ENCODE results near the gene RPS10.
"Not testable (repeated sequence)": the region's sequence is repeated elsewhere in the genome, so short reads cannot be mapped to it uniquely, and the experiment has no call there.

RPS10 gene

DNA sequence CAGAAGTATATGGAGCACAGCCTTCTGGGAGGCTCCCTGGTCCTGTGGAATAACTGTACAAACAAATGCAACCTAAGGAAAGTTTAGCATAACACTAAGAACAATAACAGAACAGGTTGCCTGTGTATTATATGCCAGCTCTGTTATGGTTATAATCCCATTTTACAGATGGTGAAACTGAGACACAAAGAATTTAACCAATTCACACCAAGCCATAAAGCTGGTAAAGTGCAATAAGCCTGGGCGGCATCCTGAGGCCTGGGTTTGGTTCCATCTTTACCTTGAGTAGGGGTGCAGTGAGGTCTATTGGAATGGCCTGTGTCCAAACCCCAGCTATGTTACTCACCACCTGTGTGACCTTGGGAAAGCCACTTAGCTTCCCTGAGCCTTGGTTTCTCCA, 25.3 kb upstream of the RPS10 start:
- no peak for DNase-seq (ENCODE audit: low read depth in 1 of 2, low spot score in 1 of 2)

GRCh38 chr6:34447910-34448309, 22.0 kb upstream of the RPS10 start:
- DNase-seq (ENCODE audit: low read depth in 1 of 2, low spot score in 1 of 2) = no peak

DNA sequence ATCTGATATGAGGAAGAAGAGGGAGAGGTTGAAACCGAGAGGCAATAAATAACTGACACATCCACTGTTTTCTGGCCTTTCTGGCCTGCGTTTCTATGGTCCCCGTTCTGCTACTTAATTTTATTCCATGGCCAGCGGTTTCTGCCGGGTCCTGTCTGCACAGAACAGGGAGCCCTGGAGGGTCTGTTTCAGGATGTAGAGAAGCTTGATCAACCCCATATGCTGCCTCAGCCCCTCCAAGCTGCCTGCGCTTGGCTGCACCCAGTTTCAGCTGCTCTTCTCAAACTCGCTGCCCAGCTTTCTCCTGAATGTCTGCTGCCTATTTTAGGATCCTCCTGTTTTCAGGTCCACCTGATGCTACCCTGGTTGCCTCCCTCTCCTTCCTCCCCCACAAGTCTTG, 21.5 kb upstream of the RPS10 start:
- no peak for DNase-seq (ENCODE audit: low read depth in 1 of 2, low spot score in 1 of 2)

DNA sequence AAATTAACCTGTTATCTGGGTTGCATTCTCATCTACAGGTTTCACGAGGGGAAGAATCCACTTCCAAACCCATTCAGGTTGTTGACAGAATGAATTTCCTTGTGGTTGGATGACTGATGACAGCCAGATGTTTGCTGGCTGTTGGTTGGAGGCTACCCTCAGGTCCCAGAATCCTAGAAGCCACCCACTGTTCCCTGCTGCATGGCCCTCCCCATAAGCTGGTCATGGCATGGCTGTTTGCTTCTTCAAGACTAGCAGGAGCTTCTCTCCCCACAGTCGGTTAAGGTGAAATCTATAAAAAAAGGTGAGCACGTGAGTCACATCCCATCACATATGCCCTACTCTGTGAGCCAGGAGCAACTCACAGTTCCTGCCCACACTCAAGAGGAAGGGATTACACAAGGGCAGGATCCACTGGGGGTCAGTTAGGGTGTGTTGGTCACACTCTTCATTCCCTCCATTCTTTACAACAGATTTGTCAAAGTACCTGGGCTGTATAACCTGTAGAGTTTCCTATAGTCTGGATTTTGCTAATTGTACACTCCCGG, 19.5 kb upstream of the RPS10 start:
- no peak for DNase-seq (ENCODE audit: low read depth in 1 of 2, low spot score in 1 of 2)

- no peak for DNase-seq (ENCODE audit: low read depth in 1 of 2, low spot score in 1 of 2)
Measured at GRCh38 chr6:34441526-34441925, 15.7 kb upstream of the RPS10 start.

DNA sequence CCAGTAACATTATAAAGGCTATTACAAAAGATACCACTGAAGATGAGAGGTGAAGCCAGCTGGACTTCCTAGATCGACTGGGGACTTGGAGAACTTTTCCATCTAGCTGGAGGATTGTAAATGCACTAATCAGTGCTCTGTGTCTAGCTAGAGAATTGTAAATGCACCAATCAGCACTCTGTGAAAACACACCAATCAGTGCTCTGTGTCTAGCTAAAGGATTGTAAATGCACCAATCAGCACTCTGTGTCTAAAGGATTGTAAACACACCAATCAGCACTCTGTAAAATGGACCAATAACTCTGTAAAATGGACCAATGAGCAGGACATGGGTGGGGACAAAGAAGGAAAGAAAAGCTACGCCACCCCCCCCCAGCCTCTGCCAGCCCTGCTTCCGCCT, 13.6 kb upstream of the RPS10 start:
- DNase-seq (ENCODE audit: low read depth in 1 of 2, low spot score in 1 of 2) = no peak

GRCh38 chr6:34438705-34439104, 12.8 kb upstream of the RPS10 start:
- no peak for DNase-seq (ENCODE audit: low read depth in 1 of 2, low spot score in 1 of 2)

GRCh38 chr6:34437644-34437970, 11.7 kb upstream of the RPS10 start:
- DNase-seq (ENCODE audit: low read depth in 1 of 2, low spot score in 1 of 2) = no peak

DNA sequence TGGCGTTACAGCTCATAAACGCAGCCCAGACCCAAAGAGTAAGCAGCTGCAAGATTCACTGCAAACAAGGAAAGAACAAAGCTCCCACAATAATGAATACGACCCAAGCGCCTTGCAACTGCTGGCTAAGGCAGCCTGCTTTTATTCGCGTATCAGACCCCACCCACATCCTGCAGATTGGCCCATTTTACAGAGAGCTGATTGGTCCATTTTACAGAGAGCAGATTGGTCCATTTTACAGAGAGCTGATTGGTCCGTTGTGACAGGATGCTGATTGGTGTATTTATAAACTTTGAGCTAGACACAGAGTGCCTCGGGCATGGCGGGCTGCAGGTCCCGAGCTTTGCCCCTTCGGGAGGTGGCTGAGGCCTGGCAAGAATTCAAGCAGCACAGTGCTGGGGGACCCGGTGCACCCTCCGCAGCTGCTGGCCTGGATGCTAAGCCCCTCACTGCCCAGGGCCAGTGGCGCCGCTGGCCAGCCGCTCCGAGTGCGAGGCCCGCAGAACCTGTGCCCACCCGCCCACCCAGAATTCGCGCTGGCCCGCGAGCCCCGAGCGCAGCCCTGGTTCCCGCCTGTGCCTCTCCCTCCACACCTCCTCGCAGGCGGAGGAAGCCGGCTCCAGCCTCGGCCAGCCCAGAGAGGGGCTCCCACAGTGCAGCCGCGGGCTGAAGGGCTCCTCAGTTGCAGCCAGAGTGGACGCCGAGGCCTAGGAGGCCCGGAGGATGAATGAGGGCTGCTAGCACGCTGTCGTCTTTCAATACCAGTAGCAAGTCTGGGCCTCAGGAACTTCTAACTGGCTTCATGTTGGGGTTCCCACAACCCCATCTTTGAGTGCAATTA, 11.2 kb upstream of the RPS10 start:
- DNase-seq (ENCODE audit: low read depth in 1 of 2, low spot score in 1 of 2) = no peak

- DNase-seq (ENCODE audit: low read depth in 1 of 2, low spot score in 1 of 2) = no peak
Measured at GRCh38 chr6:34435916-34436315, 10.0 kb upstream of the RPS10 start.

- DNase-seq (ENCODE audit: low read depth in 1 of 2, low spot score in 1 of 2) = no peak
Measured at GRCh38 chr6:34425132-34425497, 754 bp downstream of the RPS10 start.

GRCh38 chr6:34424200-34425131, 1.4 kb downstream of the RPS10 start:
- no peak for DNase-seq (ENCODE audit: low read depth in 1 of 2, low spot score in 1 of 2)

- no peak for DNase-seq (ENCODE audit: low read depth in 1 of 2, low spot score in 1 of 2)
Measured at GRCh38 chr6:34423254-34423653, 2.6 kb downstream of the RPS10 start.

- no peak for DNase-seq (ENCODE audit: low read depth in 1 of 2, low spot score in 1 of 2)
Measured at GRCh38 chr6:34418367-34418766, 7.5 kb downstream of the RPS10 start.

DNA sequence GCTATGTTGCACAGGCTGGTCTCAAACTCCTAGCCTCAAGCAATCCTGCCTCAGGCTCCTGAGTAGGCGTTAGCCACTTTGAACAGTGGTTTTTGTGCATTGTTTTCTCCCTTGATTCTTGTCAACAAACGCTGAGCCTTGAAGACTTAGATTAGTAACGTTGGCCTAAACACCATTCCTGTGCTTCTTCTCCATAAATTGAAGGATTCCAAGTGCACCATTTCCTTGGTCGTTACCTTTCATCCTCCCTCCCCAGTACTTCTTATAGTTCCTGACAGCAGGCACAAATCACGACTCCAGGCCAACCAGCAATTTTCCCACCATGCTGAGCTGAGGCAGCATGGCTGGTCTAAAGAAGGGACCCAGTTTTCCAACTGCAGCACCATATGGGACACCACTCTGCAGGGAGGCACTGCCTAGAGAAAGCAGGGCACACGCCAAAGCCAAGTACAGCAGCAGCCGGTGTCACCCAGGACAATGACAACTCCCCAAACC, 8.9 kb downstream of the RPS10 start:
- DNase-seq (ENCODE audit: low read depth in 1 of 2, low spot score in 1 of 2) = no peak

DNA sequence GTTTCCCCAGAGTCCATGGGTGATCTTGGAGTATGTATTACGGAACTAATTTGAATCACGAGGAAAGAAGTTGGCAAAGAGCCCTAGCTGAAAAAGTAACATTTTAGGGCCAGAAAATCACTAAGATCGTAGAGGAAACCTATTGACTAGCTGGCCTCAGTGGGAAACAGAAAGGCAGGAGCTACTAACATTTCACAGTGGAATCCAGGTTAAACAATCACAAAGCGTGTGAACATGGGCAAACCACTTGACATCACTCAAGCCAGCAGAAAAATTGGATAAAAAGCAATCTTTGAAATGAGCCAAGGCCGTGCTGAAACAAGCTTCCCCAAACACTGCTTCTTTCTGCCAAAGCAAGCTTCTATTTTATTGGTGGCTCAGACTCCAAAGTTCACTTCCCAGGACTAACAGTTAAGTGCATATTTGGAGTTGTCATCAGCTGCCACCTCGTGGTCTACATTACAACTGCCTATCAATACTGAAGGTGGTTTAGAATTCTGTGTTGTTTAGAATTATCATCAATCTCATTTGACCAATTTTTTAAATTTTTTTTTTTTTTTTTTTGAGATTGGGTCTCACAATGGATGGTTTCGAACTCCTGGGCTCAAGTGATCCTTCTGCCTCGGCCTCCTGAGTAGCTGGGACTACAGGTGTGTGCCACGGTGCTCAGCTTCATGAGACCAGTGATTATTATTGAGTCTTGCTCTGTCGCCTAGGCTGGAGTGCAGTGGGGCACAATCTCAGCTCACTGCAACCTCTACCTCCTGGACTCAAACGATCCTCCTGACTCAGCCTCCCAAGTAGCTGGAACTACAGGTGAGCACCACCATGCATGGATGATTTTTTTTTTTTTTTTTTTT, 10.6 kb downstream of the RPS10 start:
- no peak for DNase-seq (ENCODE audit: low read depth in 1 of 2, low spot score in 1 of 2)

DNA sequence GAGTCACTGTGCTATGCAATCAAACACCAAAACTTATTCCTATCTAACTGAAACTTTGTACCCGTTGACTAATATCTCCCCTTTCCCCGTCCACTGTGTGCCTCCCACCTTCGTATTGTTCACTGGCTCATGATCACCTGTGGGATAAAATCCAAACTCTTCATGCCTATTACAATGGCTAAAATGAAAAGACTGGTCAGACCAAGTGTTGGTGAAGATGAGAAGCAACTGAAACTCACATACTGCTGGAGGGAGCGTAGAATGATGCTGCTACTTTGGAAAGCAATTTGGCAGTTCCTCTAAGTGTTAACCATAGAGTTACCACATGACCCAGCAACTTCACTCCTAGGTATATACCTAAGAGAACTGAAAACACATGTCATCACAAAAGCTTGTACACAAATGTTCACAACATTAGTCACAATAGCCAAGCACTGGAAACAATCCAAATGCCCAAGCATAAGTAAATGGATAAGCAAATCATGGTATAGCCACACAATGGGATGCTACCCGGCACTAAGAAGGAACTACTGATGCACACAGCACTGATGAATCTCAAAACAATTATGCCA, 13.1 kb downstream of the RPS10 start:
- no peak for DNase-seq (ENCODE audit: low read depth in 1 of 2, low spot score in 1 of 2)

- no peak for DNase-seq (ENCODE audit: low read depth in 1 of 2, low spot score in 1 of 2)
Measured at GRCh38 chr6:34412016-34412415, 13.9 kb downstream of the RPS10 start.

DNA sequence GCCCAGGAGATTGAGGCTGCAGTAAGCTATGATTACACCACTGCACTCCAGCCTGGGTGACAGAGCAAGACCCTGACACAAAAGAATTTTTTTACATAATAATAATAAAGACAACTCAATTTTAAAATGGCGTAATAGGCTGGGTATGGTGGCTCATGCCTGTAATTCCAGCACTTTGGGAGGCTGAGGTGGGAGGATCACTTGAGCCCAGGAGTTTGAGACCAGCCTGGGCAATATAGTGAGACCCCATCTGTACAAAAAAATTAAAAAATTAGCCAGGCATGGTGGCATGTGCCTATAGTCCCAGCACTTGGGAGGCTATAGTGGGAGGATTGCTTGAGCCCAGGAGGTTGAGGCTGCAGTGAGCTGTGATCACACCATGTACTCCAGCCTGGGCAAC, 18.0 kb downstream of the RPS10 start:
- DNase-seq (ENCODE audit: low read depth in 1 of 2, low spot score in 1 of 2) = not testable (repeated sequence)

DNA sequence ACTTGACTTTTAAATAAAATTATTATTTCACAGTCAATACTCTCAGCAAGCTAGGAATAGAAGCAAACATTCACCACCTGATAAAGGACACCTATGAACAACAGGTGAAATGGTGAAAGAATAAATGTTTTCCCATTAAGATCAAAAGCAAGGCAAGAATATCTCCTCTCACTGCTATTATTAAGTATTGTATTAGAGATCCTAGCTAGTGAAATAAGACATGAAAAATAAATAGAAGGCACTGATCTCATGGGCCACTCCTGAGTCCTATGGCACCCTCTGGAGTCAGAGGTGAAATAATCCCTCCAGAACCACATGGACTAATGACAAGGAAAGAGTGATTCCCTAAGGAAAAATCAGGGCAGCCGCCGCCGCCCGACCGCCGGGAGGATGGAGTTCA, 29.4 kb downstream of the RPS10 start:
- no peak for DNase-seq (ENCODE audit: low read depth in 1 of 2, low spot score in 1 of 2)

- no peak for DNase-seq (ENCODE audit: low read depth in 1 of 2, low spot score in 1 of 2)
Measured at GRCh38 chr6:34393966-34394305, 31.9 kb downstream of the RPS10 start.
